ENCODE measurements around the gene C11orf21. TPM values are rescaled to one million over a fixed set of nuclear protein-coding genes. Genes with fewer than 3 reads are reported as not detected.

The C11orf21 gene
- total RNA-seq, 1 experiment from 2014 or later, result not detected

DNA sequence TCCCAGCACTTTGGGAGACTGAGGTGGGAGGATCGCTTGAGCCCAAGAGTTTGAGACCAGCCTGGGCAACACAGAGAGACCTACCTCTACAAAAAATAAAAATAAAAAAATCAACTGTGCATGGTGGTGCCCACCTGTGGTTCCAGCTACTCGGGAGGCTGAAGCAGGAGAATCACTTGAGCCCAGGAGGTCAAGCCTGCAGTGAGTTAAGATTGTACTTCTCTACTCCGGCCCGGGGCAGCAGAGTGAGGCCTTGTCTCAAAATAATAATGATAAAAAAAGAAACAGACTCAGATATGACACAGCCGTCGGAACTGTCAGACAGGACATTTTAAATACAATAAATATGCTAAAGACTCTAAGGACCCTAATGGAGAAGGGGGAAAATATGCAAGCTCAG is 49.7 kb downstream of the C11orf21 start:
- Mint-ChIP-seq H3K27ac (ENCODE audit: unreplicated experiment) (no peak overlapping the region), H3K36me3 (ENCODE audit: insufficient read depth, unreplicated experiment) (no peaks in the 10 kb centered on the region), H3K4me3 (ENCODE audit: low read depth, unreplicated experiment) (no peak overlapping the region), H3K9me3 (ENCODE audit: low read depth, unreplicated experiment) (no peaks in the 10 kb centered on the region), H3K27me3 (ENCODE audit: unreplicated experiment) (peaks cover 84% of the 10 kb centered on the region), H3K4me1 (ENCODE audit: low read depth, unreplicated experiment) (peaks cover 10% of the 10 kb centered on the region)
- DNase-seq, result no peak
- no TSS peak for BruUV-seq (replicated peaks)
- CTCF ChIA-PET, result no interaction called here
- TF ChIP-seq, protein P1, sequence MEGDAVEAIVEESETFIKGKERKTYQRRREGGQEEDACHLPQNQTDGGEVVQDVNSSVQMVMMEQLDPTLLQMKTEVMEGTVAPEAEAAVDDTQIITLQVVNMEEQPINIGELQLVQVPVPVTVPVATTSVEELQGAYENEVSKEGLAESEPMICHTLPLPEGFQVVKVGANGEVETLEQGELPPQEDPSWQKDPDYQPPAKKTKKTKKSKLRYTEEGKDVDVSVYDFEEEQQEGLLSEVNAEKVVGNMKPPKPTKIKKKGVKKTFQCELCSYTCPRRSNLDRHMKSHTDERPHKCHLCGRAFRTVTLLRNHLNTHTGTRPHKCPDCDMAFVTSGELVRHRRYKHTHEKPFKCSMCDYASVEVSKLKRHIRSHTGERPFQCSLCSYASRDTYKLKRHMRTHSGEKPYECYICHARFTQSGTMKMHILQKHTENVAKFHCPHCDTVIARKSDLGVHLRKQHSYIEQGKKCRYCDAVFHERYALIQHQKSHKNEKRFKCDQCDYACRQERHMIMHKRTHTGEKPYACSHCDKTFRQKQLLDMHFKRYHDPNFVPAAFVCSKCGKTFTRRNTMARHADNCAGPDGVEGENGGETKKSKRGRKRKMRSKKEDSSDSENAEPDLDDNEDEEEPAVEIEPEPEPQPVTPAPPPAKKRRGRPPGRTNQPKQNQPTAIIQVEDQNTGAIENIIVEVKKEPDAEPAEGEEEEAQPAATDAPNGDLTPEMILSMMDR (IDR thresholded peaks at IDR 0.05; ENCODE audit: unreplicated experiment), result no peak
- intact Hi-C loops (cut with micrococcal nuclease; ENCODE audit: unreplicated experiment), result no loop called here

DNA sequence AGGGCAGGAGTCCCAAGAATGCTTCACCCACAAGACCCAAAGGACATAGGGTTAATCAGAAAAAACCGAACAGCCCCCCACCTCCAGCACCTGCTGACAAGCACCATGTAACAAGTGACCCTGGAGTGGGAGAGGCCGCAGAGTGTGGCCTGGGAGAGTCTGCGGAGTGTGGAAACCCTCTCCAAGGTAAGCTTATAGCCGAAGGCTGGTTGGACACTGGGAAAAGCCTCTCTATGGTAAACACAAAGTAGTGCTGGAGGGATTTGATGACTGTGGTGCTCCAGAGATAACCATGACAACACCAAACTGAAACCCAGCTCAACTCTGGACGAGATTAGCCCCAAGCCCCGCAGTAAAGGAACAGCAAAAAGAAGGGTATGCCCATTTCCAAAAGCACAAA is 50.6 kb downstream of the C11orf21 start:
- no peaks in the 10 kb centered on the region for H3K36me3 Mint-ChIP-seq (ENCODE audit: insufficient read depth, unreplicated experiment)

DNA sequence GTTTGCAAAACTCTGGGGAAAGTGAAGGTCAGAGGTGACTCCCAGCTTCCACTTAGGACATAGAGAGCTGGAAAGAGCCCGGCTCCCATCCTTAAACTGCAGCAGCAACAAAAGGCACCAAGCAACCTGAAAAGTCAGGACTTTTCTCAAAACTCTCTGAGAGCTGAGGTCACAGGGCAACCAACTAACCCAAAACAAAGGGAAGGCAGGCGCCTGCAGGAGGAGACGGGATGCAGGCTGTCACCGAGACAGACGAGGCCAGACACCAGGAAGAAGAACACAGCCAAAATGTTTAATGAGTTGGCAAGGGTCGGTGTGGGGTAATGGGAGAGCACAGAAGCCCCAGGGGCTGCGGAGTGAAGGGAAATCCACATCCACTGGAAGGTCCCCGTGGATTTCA is 51.2 kb downstream of the C11orf21 start:
- intact Hi-C loops (cut with micrococcal nuclease; ENCODE audit: unreplicated experiment), result no loop called here
- no peaks in the 10 kb centered on the region for H3K4me1 Mint-ChIP-seq (ENCODE audit: low read depth, unreplicated experiment)
- H3K4me3 Mint-ChIP-seq (ENCODE audit: low read depth, unreplicated experiment), result no peak overlapping the region
- TF ChIP-seq, protein P1 (IDR thresholded peaks at IDR 0.05; ENCODE audit: unreplicated experiment), result no peak
- no peak for DNase-seq
- CTCF ChIA-PET, result interaction anchor here (0.8 kb wide), 1 partner anchor 18 kb away, joined by 3 read pairs; no protein-coding TSS in a partner anchor
- no peaks in the 10 kb centered on the region for H3K36me3 Mint-ChIP-seq (ENCODE audit: insufficient read depth, unreplicated experiment)
- no TSS peak for BruUV-seq (replicated peaks)
- no peaks in the 10 kb centered on the region for H3K9me3 Mint-ChIP-seq (ENCODE audit: low read depth, unreplicated experiment)
- H3K27ac Mint-ChIP-seq (ENCODE audit: unreplicated experiment), result no peak overlapping the region
- peaks cover 74% of the 10 kb centered on the region for H3K27me3 Mint-ChIP-seq (ENCODE audit: unreplicated experiment)

More for the DNA sequence above, 50.6 kb downstream of the C11orf21 start:
- no peak for DNase-seq
- H3K9me3 Mint-ChIP-seq (ENCODE audit: low read depth, unreplicated experiment), result no peaks in the 10 kb centered on the region
- peaks cover 75% of the 10 kb centered on the region for H3K27me3 Mint-ChIP-seq (ENCODE audit: unreplicated experiment)
- H3K4me3 Mint-ChIP-seq (ENCODE audit: low read depth, unreplicated experiment), result no peak overlapping the region
- CTCF ChIA-PET, result interaction anchor here (0.8 kb wide), 1 partner anchor 17 kb away, joined by 3 read pairs; no protein-coding TSS in a partner anchor
- no TSS peak for BruUV-seq (replicated peaks)
- intact Hi-C loops (cut with micrococcal nuclease; ENCODE audit: unreplicated experiment), result no loop called here
- peaks cover 1% of the 10 kb centered on the region for H3K4me1 Mint-ChIP-seq (ENCODE audit: low read depth, unreplicated experiment)
- H3K27ac Mint-ChIP-seq (ENCODE audit: unreplicated experiment), result no peak overlapping the region
- TF ChIP-seq, protein P1 (IDR thresholded peaks at IDR 0.05; ENCODE audit: unreplicated experiment), result no peak

DNA sequence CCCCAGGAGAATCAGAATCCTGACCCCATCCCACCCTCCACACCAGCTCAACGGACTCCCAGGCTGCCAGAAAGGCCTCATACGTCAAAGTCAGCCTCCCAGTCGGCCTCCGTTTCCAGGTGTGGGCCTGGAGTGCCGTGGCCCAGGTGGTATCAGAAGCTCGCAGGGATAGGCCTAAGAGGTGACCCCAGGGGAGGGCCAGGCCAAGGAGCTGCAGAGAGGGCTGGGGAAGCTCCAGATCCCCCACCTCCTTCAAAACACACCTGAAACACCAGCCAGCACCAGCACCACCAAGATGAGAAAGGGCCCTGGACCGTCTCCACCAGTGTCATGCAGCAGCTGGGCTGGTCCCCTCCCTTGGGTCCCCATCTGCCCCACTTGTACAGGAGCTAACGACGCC is 51.7 kb downstream of the C11orf21 start:
- TF ChIP-seq, protein P1 (IDR thresholded peaks at IDR 0.05; ENCODE audit: unreplicated experiment), result no peak
- BruUV-seq (replicated peaks), result no TSS peak
- Mint-ChIP-seq H3K27me3 (ENCODE audit: unreplicated experiment) (peaks cover 74% of the 10 kb centered on the region), H3K4me3 (ENCODE audit: low read depth, unreplicated experiment) (no peak overlapping the region), H3K27ac (ENCODE audit: unreplicated experiment) (no peak overlapping the region), H3K9me3 (ENCODE audit: low read depth, unreplicated experiment) (no peaks in the 10 kb centered on the region), H3K4me1 (ENCODE audit: low read depth, unreplicated experiment) (no peaks in the 10 kb centered on the region), H3K36me3 (ENCODE audit: insufficient read depth, unreplicated experiment) (no peaks in the 10 kb centered on the region)
- CTCF ChIA-PET, result no interaction called here
- no peak for DNase-seq
- intact Hi-C loops (cut with micrococcal nuclease; ENCODE audit: unreplicated experiment), result no loop called here
